Measurements from ENCODE around the gene CEP112.
A peak's percentile ranks its signal among the peaks of the same experiment; 100 is the strongest.

DNA sequence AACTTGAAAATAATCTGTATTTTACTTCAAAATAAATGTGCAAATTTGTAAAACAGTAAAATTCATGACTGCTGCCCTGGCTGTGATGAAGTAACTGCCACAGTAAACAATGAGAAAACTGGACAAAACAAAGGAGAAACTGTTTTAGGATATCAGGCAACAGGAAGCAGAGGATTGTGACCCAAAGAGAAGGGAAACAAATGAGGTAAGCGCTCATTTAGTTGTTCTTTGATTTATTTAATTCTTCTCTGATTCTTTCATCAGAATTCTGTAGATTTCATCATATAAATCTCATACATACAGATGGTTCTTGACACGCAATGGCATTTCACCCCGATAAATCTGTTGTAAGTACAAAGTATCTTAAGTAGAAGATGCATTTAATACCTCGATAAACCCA lies 432.4 kb downstream of the CEP112 start:
- TF ChIP-seq NCOA2 (CRISPR knock-in tag; IDR thresholded peaks at IDR 0.05) (peak; percentile 46; the same call in 1 of the 2 replicates), ZNF10 (CRISPR knock-in tag; IDR thresholded peaks at IDR 0.05; ENCODE audit: borderline replicate concordance, low read depth) (no peak), IRF2 (CRISPR knock-in tag; IDR thresholded peaks at IDR 0.05) (no peak), GABPB1 (CRISPR knock-in tag; IDR thresholded peaks at IDR 0.05) (no peak), NFIC (IDR thresholded peaks at IDR 0.05; ENCODE audit: low read length) (no peak; the same call in 1 of the 2 replicates), MTA1 (CRISPR knock-in tag; IDR thresholded peaks at IDR 0.05; ENCODE audit: borderline replicate concordance) (no peak), ZKSCAN1 (IDR thresholded peaks at IDR 0.05; ENCODE audit: low read length) (no peak), ASH2L (IDR thresholded peaks at IDR 0.05; ENCODE audit: insufficient read length, low read depth, low read length) (no peak), EED (CRISPR knock-in tag; IDR thresholded peaks at IDR 0.05) (no peak), POLR2AphosphoS5 (IDR thresholded peaks at IDR 0.05; ENCODE audit: low read depth, low read length) (no peak), ZNF367 (CRISPR knock-in tag; IDR thresholded peaks at IDR 0.05; ENCODE audit: borderline replicate concordance) (no peak), ELF4 (CRISPR knock-in tag; IDR thresholded peaks at IDR 0.05; ENCODE audit: borderline replicate concordance) (no peak), NFKB2 (CRISPR knock-in tag; IDR thresholded peaks at IDR 0.05; ENCODE audit: borderline replicate concordance) (no peak)
- TF ChIP-seq, protein P1, sequence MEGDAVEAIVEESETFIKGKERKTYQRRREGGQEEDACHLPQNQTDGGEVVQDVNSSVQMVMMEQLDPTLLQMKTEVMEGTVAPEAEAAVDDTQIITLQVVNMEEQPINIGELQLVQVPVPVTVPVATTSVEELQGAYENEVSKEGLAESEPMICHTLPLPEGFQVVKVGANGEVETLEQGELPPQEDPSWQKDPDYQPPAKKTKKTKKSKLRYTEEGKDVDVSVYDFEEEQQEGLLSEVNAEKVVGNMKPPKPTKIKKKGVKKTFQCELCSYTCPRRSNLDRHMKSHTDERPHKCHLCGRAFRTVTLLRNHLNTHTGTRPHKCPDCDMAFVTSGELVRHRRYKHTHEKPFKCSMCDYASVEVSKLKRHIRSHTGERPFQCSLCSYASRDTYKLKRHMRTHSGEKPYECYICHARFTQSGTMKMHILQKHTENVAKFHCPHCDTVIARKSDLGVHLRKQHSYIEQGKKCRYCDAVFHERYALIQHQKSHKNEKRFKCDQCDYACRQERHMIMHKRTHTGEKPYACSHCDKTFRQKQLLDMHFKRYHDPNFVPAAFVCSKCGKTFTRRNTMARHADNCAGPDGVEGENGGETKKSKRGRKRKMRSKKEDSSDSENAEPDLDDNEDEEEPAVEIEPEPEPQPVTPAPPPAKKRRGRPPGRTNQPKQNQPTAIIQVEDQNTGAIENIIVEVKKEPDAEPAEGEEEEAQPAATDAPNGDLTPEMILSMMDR (CRISPR knock-in tag; IDR thresholded peaks at IDR 0.05), result no peak

Measured in HepG2 (cell line).